Lung (tissue), 12 donors: ENCODE data around the gene DPP6. TPM values are rescaled to one million over a fixed set of nuclear protein-coding genes. Genes with fewer than 3 reads are reported as not detected.

Experiments used
- ATAC-seq: fragments of 200-7000 bp; cut with Tn5 transposase; one replicate; pipeline ENCODE4 v1.9.1; 2020; ENCODE audit warnings: moderate number of reproducible peaks; ENCODE audit not compliant: insufficient read depth, low FRiP score
- DNase-seq, 3 donors: peaks; one replicate each; pipeline ENCODE4 v3.0.0-alpha.2; 2013 to 2017
- H3K27ac ChIP-seq, 2 donors: one replicate each; pipeline ENCODE4 v1.5.1; 2013; ENCODE audit warnings: mild to moderate bottlenecking in 2 of 2, moderate library complexity in 2 of 2, control low read depth in 1 of 2, inconsistent platforms in 1 of 2, low read depth in 1 of 2, low read length in 1 of 2
- H3K27me3 ChIP-seq, 3 donors: one replicate each; pipeline ENCODE4 v1.5.1; 2013; ENCODE audit warnings: low read length in 2 of 3; ENCODE audit not compliant: control insufficient read depth in 3 of 3, insufficient read depth in 3 of 3
- H3K36me3 ChIP-seq, 4 donors: one replicate each; pipeline ENCODE4 v1.5.1; 2013; ENCODE audit warnings: low read length in 4 of 4, mild to moderate bottlenecking in 1 of 4, moderate library complexity in 1 of 4; ENCODE audit not compliant: control insufficient read depth in 4 of 4, insufficient read depth in 4 of 4
- H3K4me1 ChIP-seq, 5 donors: one replicate each; pipeline ENCODE4 v1.5.1; 2013; ENCODE audit warnings: low read length in 5 of 5, mild to moderate bottlenecking in 2 of 5, moderate library complexity in 1 of 5; ENCODE audit not compliant: control insufficient read depth in 5 of 5, insufficient read depth in 5 of 5
- H3K4me3 ChIP-seq: one replicate; pipeline ENCODE4 v1.5.1; 2013; ENCODE audit warnings: mild to moderate bottlenecking, control low read depth, moderate library complexity
- H3K9ac ChIP-seq, 2 donors: one replicate each; pipeline ENCODE4 v1.5.1; 2013; ENCODE audit warnings: low read length in 2 of 2, control low read depth in 1 of 2; ENCODE audit not compliant: insufficient read depth in 1 of 2
- H3K9me3 ChIP-seq, 4 donors: one replicate each; pipeline ENCODE4 v1.5.1; 2013; ENCODE audit warnings: low read length in 3 of 4, mild to moderate bottlenecking in 1 of 4, moderate library complexity in 1 of 4; ENCODE audit not compliant: control insufficient read depth in 4 of 4, insufficient read depth in 3 of 4
- WGBS, 2 donors: extraction: QIAGEN DNeasy Blood & Tissue Kit; methylation state at CpG; one replicate each; pipeline ENCODE4 v1.1.7; 2013; 5-methylcytosine and 5-hydroxymethylcytosine counted together
- polyA plus RNA-seq, 2 donors: library from polyadenylated mRNA; stranded (reverse); fragments of 200-250 nt; gene quantifications; one replicate each; pipeline ENCODE4 v1.2.1, GENCODE V29; 2013
- total RNA-seq, 2 donors: library from RNA; depleted of rRNA in 1 of 2; stranded (reverse); fragments of >200 nt in 1 of 2; gene quantifications; one replicate each; pipeline ENCODE4 v1.2.1, GENCODE V29; 2014 to 2021
- TF ChIP-seq, protein P1 (sequence below): IDR thresholded peaks from 2 replicates; pipeline ENCODE4 v1.5.1; 2012; ENCODE audit warnings: mild to moderate bottlenecking; ENCODE audit errors: control extremely low read depth, extremely low read depth
- donor health status: control.
- donor health status: control.
- donor health status: Bipolar disorder and iron deficiency.
- donor health status: healthy.
- donor health status: DM: yes; HTN: yes; CAD: no.

The DPP6 gene
- total and polyA plus RNA-seq, 4 donors, result 0.08 to 1.3 (median 0.75) TPM

DNA sequence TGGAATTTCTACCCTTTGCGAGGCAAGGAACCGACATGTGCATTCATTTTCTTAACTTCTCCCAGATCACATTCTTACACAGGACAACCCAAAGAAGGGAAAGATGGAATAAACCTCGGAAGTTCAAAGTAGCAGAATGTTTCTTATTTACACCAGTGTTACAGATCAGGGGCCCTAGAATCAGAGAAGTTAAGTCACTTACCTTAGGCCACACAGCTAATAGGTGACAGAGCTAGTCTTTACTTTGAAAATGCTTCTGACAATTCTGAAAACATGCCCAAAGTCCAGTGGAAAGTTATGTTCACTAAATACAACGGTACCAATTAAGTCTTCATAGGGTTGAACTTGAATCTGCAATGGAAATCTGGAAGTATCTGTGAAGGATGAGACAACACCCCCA is 437.7 kb downstream of the DPP6 start:
- TF ChIP-seq, protein P1, sequence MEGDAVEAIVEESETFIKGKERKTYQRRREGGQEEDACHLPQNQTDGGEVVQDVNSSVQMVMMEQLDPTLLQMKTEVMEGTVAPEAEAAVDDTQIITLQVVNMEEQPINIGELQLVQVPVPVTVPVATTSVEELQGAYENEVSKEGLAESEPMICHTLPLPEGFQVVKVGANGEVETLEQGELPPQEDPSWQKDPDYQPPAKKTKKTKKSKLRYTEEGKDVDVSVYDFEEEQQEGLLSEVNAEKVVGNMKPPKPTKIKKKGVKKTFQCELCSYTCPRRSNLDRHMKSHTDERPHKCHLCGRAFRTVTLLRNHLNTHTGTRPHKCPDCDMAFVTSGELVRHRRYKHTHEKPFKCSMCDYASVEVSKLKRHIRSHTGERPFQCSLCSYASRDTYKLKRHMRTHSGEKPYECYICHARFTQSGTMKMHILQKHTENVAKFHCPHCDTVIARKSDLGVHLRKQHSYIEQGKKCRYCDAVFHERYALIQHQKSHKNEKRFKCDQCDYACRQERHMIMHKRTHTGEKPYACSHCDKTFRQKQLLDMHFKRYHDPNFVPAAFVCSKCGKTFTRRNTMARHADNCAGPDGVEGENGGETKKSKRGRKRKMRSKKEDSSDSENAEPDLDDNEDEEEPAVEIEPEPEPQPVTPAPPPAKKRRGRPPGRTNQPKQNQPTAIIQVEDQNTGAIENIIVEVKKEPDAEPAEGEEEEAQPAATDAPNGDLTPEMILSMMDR, result no peak
- H3K9ac ChIP-seq, result no peak overlapping the region

DNA sequence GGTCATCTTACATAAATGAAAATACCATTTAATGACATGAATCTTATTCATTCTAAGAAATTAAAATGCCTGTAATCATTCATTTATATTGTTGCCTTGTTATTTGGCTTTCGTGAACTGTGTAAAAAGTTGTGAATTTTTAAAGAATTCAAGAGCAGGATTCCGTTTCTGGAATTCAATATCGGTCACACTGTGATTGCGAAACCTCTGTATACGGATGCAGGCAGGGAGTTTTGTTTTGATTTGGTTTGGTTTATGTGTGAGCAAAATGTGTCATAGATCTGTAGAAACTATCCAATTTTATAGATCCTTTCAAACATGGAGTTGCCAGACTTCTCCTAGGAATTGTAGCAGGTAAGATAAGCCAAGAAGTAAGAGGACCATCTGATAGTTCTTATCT is 441.4 kb downstream of the DPP6 start:
- no peak overlapping the region for H3K9ac ChIP-seq
- WGBS, 2 donors, result 72 to 77% methylated on average over 5 of the region's 5 CpGs
- H3K4me3 ChIP-seq, result no peak overlapping the region
- H3K27ac ChIP-seq, result no peak overlapping the region
- ATAC-seq (no peak), DNase-seq (peak in 1 of 3 donors; percentile 1)
- no peaks in the 10 kb centered on the region for H3K36me3 ChIP-seq
- TF ChIP-seq, protein P1, result no peak
- peaks cover 0 to 1% (median 0%) of the 10 kb centered on the region in 4 donors for H3K9me3 ChIP-seq
- no peaks in the 10 kb centered on the region for H3K27me3 ChIP-seq
- no peaks in the 10 kb centered on the region for H3K4me1 ChIP-seq

More for the DNA sequence above, 437.7 kb downstream of the DPP6 start:
- DNase-seq (no peak), ATAC-seq (no peak)
- no peaks in the 10 kb centered on the region for H3K36me3 ChIP-seq
- peaks cover 0 to 1% (median 0%) of the 10 kb centered on the region in 4 donors for H3K9me3 ChIP-seq
- 84 to 90% methylated on average over 4 of the region's 4 CpGs for WGBS, 2 donors
- H3K4me3 ChIP-seq, result no peak overlapping the region
- no peaks in the 10 kb centered on the region for H3K4me1 ChIP-seq
- no peaks in the 10 kb centered on the region for H3K27me3 ChIP-seq
- no peak overlapping the region for H3K27ac ChIP-seq

DNA sequence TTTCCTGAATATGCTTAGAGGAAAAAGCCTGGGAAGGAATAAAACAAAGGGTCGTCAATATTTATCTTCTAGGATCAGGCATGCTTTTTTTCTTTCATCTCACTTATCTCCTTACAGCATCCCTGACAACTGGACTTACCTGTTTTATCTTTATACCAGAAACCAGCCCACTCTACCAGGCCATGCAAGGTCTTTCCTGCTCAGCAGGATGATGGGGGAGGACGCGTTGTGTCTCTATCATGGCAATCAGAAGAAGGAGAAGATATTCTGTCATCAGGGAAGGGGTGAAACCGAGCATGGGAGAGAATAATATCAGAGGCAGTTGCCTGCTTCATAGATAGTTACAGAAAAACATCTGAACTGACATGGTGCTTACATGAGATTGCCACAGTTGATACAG is 445.6 kb downstream of the DPP6 start:
- DNase-seq, result no peak
- TF ChIP-seq, protein P1, result no peak
- Histone ChIP-seq H3K27me3 (no peaks in the 10 kb centered on the region), H3K9me3 (peaks cover 0 to 2% (median 0%) of the 10 kb centered on the region in 4 donors), H3K4me3 (no peak overlapping the region), H3K9ac (no peak overlapping the region), H3K4me1 (no peaks in the 10 kb centered on the region), H3K36me3 (no peaks in the 10 kb centered on the region), H3K27ac (no peak overlapping the region)
- no peak for ATAC-seq
- WGBS, 2 donors, result 71 to 83% methylated on average over 4 of the region's 4 CpGs

DNA sequence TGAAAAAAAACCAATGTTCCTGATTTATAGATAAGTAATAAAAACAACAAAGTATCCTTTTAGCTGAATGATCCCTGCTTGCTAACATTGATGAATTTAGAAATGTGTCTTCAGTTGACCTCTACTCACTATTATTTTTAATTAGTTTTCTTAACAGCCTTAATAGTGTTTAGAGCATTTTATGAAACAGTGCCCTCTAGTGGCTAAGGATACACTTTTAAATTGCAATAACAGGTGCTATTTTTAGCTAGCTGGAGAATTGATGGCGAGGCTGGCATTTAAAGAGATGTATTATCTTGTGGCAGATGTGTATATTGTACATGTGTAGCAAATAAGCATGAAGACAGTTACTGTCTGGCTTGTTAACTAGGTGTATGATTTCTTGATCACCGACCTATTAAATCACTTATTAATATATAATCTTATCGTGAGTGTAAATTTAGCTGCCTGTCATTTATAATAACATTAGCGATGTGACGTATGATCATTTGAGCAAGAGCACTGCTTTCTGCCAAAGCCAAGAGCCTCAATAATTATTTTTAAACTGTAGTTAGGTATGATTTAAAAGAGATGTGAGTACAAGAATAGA is 451.9 kb downstream of the DPP6 start:
- Histone ChIP-seq H3K36me3 (no peaks in the 10 kb centered on the region), H3K4me3 (no peak overlapping the region), H3K9me3 (peaks cover 0 to 2% (median 0%) of the 10 kb centered on the region in 4 donors), H3K27me3 (no peaks in the 10 kb centered on the region), H3K9ac (no peak overlapping the region), H3K4me1 (no peaks in the 10 kb centered on the region), H3K27ac (no peak overlapping the region)
- TF ChIP-seq, protein P1, result peak; percentile 22
- 53 to 55% methylated on average over 5 of the region's 5 CpGs for WGBS, 2 donors
- DNase-seq (peak in 2 of 3 donors; percentile 40 to 58), ATAC-seq (no peak)
